CMK (cell line): Measurements from ENCODE around the gene CELF2.

Source experiments
- DNase-seq: peaks from one replicate; pipeline ENCODE4 v3.0.0-alpha.2; 2010; ENCODE audit warnings: low read depth

The CELF2 gene

GRCh38 chr10:11303361-11304170 lies 285.9 kb downstream of the CELF2 start:
- no peak for DNase-seq

GRCh38 chr10:11304906-11305585 lies 287.4 kb downstream of the CELF2 start:
- no peak for DNase-seq

GRCh38 chr10:11305825-11306593 lies 288.3 kb downstream of the CELF2 start:
- DNase-seq, result no peak

- no peak for DNase-seq
Measured at GRCh38 chr10:11307004-11307403, 289.3 kb downstream of the CELF2 start.

GRCh38 chr10:11307937-11308336 lies 290.3 kb downstream of the CELF2 start:
- DNase-seq, result no peak

- DNase-seq, result no peak
Measured at GRCh38 chr10:11311027-11311426, 293.4 kb downstream of the CELF2 start.

- no peak for DNase-seq
Measured at GRCh38 chr10:11313463-11313862, 295.8 kb downstream of the CELF2 start.

GRCh38 chr10:11317936-11318670 lies 300.4 kb downstream of the CELF2 start:
- DNase-seq, result no peak

- DNase-seq, result no peak
Measured at GRCh38 chr10:11318826-11319598, 301.3 kb downstream of the CELF2 start.

GRCh38 chr10:11319990-11320602 lies 302.4 kb downstream of the CELF2 start:
- no peak for DNase-seq

GRCh38 chr10:11320809-11321520 lies 303.3 kb downstream of the CELF2 start:
- no peak for DNase-seq

GRCh38 chr10:11322698-11323097 lies 305.0 kb downstream of the CELF2 start:
- no peak for DNase-seq

- no peak for DNase-seq
Measured at GRCh38 chr10:11324761-11325321, 307.2 kb downstream of the CELF2 start.

- no peak for DNase-seq
Measured at GRCh38 chr10:11325817-11326216, 308.1 kb downstream of the CELF2 start.

- DNase-seq, result no peak
Measured at GRCh38 chr10:11326241-11326640, 308.6 kb downstream of the CELF2 start.

GRCh38 chr10:11326913-11327616 lies 309.4 kb downstream of the CELF2 start:
- DNase-seq, result no peak

GRCh38 chr10:11328264-11329061 lies 310.8 kb downstream of the CELF2 start:
- DNase-seq, result no peak

GRCh38 chr10:11329062-11329673 lies 311.5 kb downstream of the CELF2 start:
- DNase-seq, result no peak
